Stimulated activated CD4-positive, alpha-beta T cell treated with anti-CD3 and anti-CD28 coated beads, Interleukin-15, amount 100 ng/mL, for 24 hours (primary cell): ENCODE measurements around the gene PREX1.

Source experiments
- DNase-seq: peaks from one replicate; pipeline ENCODE4 v3.0.0-alpha.2; 2020

Gene PREX1

DNA sequence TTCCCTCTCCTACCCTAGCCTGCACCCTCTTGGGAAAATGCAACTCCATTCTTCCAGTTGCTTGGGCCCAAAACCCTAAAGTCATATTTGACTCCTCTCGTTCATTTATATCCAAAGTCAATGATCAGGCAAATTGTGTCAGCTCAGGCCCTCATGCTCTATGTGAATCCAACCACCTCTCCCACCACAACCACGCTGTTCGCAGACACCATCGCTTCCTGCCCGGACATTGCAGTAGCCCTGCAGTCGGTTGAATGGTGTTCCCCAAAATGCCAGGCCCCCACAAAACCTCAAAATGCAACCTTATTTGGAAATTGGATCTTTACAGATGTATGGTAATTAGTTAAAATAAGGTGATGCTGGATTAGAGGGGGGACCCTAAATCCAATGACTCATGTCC, 98.3 kb downstream of the PREX1 start:
- no peak for DNase-seq

- DNase-seq, result no peak
Observed at GRCh38 chr20:48728042-48728825, 99.6 kb downstream of the PREX1 start.

GRCh38 chr20:48727226-48727625, 100.6 kb downstream of the PREX1 start:
- no peak for DNase-seq

DNA sequence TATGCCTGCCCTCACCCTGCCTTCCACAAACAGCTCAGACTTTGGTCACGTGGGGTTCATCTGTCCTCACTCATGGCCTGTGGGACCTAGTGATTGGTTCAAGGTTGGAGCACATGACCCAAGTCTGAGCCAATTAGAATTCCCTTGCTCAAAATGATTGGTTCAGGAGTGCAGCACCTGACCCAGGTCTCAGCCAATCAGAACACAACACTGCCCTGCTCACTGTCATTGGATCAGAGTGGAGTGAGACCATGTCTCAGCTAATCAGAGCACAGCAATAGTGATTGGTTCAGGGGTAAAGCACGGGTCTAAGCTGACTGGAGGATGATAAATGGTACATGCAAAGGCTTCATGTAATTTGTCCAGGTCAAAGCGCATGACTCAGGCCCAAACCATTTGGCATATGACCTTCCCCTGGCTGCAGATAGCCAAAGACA, 102.2 kb downstream of the PREX1 start:
- DNase-seq, result no peak

- DNase-seq, result no peak
Observed at GRCh38 chr20:48724891-48725554, 102.8 kb downstream of the PREX1 start.

- no peak for DNase-seq
Observed at GRCh38 chr20:48724382-48724781, 103.4 kb downstream of the PREX1 start.

DNA sequence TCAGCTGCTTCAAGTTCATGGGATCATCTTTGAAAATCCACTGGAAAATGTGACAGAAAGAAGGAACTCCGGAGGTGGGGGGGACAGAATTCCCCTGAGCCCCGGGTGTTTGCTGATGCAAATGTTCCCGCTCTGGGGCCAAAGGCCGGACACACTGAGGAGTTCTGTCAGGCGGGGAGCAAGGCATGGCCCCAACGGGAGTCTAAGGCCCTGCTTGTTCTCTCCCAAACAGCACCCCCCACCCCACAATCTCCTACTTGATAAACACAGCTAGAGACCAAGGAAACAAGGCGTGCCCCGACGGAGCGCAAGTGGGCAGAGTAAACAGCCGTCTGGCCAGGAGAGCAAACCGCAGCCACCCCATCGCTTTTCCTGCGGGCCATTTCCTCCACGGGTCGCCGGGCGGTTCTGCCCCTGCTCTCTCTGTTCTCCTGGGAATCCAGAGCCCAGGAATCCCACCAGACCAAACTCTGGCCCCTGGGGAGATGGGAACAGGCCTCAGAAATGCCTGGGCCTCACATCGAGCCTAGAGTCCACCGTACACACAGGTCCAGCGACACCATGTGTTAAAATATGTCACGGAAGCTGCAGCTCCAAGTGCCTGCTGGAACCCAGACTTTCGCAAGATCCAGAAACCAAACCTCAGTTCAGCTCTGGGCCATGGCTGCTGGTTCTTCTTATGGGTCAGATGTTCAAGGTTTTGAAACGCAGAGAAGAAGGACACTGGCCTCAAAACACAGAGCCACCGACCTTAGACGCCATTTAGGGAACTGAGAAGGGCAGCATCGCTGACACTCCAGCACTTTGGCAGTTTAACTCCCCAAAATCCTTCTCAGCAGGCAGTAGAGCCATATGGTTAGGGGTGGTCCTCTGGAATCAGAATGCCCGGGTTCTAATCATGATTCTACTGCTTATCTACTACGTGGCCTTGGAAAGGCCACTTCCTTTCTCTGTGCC, 104.2 kb downstream of the PREX1 start:
- DNase-seq, result no peak

- no peak for DNase-seq
Observed at GRCh38 chr20:48722737-48723191, 105.0 kb downstream of the PREX1 start.

DNA sequence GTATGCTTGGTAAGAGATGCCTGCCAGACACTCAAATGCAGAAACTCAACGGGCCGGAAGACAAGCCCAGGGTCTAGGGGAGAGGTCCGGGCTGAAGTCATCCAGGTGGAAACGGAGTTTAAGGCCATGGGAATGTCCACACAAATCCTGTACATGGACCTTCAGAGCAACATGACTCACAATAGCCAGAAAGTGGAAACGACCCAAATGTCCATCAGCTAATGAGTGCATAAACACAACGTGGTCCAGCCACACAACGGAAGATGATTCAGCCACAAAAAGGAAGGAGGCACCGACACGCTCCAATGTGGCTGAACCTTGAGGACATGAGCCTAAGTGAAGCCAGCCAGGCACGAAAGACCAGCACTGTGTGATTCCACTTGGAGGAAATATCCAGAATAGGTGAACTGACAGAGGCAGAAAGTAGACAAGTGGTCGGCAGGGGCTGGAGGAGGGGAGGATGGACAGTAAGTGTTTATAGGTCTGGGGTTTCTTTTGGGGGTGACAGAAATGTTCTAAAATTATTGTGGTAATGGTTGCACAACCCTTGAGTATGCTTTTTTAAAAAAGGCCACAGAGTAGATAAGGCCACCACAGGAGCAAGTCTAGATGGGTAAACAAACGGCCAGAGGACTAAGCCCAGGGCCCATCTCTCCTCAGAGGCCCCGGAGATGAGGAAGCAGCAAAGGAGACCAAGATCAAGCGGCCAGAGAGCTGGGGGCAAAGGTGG, 105.6 kb downstream of the PREX1 start:
- no peak for DNase-seq

DNA sequence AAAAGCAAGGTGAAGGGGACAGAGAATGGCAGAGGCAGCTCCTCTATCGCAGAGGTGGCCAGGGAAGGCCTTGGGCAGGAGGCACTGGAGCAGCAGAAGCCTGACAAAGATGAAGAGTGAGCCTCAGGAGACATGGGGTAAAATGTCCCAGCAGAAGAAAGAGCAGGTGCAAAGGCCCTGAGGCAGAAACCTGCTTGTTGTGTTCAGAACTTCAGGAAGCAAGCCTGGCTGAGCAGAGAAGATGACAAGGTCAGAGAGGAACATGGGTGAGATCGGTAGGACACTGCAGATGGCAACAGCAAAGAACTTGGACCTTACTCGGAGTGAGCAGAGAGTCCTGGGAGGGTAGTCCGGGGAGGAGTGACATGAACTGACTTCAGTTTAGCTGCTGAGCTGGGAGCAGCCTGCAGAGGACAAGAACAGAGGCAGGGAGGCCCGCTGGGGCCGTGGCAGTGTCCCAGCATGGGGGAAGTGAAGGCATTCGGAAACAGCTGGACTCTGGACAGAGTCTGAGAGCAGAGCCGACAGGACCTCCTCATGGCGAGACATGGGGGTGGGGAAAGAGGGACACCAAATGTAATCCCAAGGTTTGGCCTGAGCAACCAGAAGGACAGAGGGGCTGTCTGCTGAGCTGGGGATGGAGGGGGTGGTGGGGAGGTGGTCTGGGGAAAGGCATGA, 106.3 kb downstream of the PREX1 start:
- no peak for DNase-seq

DNA sequence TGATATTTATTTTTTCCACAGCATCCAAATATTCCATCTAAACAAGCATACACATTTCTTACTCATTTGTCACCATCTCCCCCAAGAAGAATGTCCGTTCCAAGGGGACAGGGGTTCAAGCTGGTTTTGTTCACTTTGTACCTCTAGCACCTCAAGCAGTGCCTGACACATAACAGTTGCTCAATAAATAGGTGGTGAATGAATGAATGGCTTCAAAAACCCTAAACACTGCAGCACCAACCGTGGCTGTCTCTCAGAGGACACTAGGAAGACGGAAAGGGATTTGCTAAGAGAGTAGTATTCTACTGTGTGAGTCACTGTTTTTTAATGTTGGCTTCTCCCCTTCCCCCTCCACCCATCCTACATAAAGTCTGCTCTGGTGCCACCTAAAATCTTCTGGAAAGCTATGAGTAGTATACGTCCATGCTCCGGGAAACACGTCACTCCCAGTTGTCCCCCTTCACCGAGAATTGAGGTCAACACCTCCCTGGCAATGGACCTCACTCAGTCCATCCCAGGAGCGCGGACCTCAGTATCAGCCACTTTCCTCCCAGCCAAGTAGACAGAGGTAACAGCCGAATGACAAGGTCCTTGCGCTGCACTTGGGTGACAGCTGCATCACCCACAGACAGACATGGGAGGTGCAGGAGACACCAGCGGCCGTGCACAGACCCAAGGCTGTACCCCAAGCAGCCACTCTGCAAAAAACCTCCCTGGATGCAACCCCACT, 107.4 kb downstream of the PREX1 start:
- DNase-seq, result no peak

GRCh38 chr20:48719598-48720255, 108.1 kb downstream of the PREX1 start:
- no peak for DNase-seq

GRCh38 chr20:48718786-48719578, 108.8 kb downstream of the PREX1 start:
- DNase-seq, result peak; percentile 32

- no peak for DNase-seq
Observed at GRCh38 chr20:48717680-48718223, 110.0 kb downstream of the PREX1 start.

DNA sequence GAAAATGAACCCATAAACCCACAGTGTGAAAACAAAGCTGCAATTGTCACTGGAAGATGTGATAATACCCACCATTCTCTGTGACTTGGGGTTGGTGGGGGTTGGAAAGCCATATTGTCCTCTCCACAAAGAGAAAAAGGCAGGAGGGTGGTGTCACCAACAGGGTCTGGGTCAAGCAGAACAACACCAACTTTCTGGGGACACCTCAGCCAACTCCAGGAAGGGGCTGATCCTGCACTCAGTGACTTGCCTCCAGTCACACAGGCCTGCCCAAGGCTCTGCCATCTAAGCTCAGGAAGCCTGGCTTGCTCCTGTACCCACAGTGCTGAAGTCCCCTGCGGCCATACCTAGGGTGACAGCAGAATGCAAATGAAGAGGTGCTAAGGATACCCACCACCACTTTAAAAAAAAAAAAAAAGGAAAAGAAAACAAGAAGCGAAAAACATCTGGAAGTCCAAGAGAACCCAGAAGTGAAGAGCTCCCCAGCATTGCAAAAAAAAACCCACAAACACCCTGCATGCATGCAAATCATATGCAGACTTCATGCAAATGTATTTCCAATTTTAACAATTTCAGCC, 110.6 kb downstream of the PREX1 start:
- no peak for DNase-seq

DNA sequence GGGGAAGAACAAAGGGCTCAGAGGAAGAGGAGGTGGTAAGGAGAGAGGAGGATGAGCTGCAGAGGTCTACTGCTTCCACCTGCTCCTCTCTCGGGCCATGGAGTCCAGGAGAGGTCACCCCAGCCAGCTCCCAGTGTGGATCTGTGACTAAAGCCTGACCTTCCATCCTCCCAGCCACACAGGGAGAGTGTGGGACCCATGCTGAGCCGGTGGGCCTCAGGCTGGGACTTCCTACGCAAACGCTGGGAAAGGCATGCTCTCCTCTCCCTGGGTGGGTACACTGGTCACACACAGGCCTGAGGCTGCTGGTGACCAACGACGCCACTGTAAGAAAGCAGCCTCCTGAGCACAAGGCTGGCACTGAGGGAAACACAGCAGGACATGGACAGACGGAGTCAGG, 111.3 kb downstream of the PREX1 start:
- DNase-seq, result no peak

DNA sequence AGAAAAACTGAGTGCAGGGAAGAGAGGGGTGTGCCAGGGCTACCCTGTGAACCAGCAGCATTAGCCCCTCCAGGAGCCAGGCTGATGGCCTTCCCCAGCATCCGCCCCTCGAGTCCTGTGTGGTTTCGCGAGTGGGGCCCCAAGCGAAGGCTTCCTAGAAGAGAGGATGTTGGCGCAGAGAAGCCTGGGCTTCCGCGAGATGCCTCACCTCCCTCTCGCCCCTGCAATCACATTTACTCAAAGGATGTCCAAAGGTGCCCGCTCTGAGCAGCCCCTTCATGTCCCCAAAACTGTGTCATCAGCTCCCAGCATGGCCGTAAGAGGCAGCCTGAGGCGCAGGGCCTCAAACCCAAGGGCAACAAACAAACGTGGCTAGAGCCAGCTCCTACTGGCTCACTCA, 111.7 kb downstream of the PREX1 start:
- DNase-seq, result peak; percentile 62

GRCh38 chr20:48714764-48715163, 113.0 kb downstream of the PREX1 start:
- DNase-seq, result no peak
